K562 (cell line): Measurements from ENCODE around the gene HCST. TPM values are rescaled to one million over a fixed set of nuclear protein-coding genes. Genes with fewer than 3 reads are reported as not detected.

ENCODE experiments used
- ATAC-seq: fragments of 200-7000 bp; cut with Tn5 transposase; 3 replicates; pipeline ENCODE4 v1.9.1; 2020; ENCODE audit warnings: moderate library complexity
- BruUV-seq: library from RNA; stranded (reverse); fragments of 400-500 nt; replicated peaks from 2 replicates; lab custom pipeline; 2021; lab: Mats Ljungman, UMichigan
- CTCF ChIA-PET: fragments of 300-600 bp; formaldehyde crosslinking; extraction: SDS; loops from one replicate; lab custom pipeline; 2021; ENCODE audit warnings: low intra/inter-chr PET ratio; lab: Yijun Ruan, JAX
- POLR2A ChIA-PET: fragments of 300-600, 350-650 bp; sonication (Branson Sonifier 250); formaldehyde crosslinking; extraction: SDS; loops from one replicate; lab custom pipeline; 2021; ENCODE audit warnings: antibody characterized with exemption, inconsistent platforms; lab: Yijun Ruan, JAX
- DNase-seq, 4 experiments: peaks; one replicate each; pipeline versions ENCODE4 v3.0.0 to v3.0.0-alpha.2; 2011 to 2018; ENCODE audit warnings: low spot score in 3 of 4, mixed read lengths in 3 of 4; ENCODE audit errors: extremely low read depth in 1 of 4
- FAIRE-seq: peaks from 2 replicates; lab custom pipeline; 2011; peaks lifted over from hg19 to GRCh38; lab: Jason Lieb, UNC
- H2AFZ ChIP-seq: 2 replicates; pipeline ENCODE4 v1.6.0; 2011; ENCODE audit warnings: low read depth, low read length, control low read depth, inconsistent platforms
- H3K27ac ChIP-seq: fragments of 200-600 bp; 3 replicates; pipeline ENCODE4 v1.8.0; 2011; ENCODE audit warnings: low read depth, mild to moderate bottlenecking, control low read depth, inconsistent platforms, low read length, moderate library complexity, mixed read lengths; ENCODE audit errors: extremely low read depth
- H3K27me3 ChIP-seq, 2 experiments: fragments of 300-600 bp in 1 of 2; 2 replicates in 1 of 2; 3 replicates in 1 of 2; pipeline versions ENCODE4 v1.6.0 to v1.8.0; 2011; ENCODE audit warnings: inconsistent platforms in 2 of 2, low read length in 2 of 2, mild to moderate bottlenecking in 1 of 2, mixed read lengths in 1 of 2, moderate library complexity in 1 of 2; ENCODE audit not compliant: control insufficient read depth in 2 of 2, insufficient read depth in 2 of 2
- H3K36me3 ChIP-seq: fragments of 300-600 bp; 3 replicates; pipeline ENCODE4 v1.8.0; 2011; ENCODE audit warnings: mild to moderate bottlenecking, low read length, inconsistent platforms; ENCODE audit not compliant: control insufficient read depth, insufficient read depth
- H3K4me1 ChIP-seq, 2 experiments: fragments of 200-600 bp in 1 of 2; replicated peaks in 1 of 2; 2 replicates in 1 of 2; 3 replicates in 1 of 2; pipeline versions ENCODE4 v1.5.1 to v1.8.0; 2011; ENCODE audit warnings: inconsistent platforms in 2 of 2, low read length in 2 of 2, mild to moderate bottlenecking in 1 of 2, mixed read lengths in 1 of 2, moderate library complexity in 1 of 2; ENCODE audit not compliant: control insufficient read depth in 2 of 2, insufficient read depth in 2 of 2
- H3K4me2 ChIP-seq: 2 replicates; pipeline ENCODE4 v1.6.1; 2011; ENCODE audit warnings: low read length, control low read depth, inconsistent platforms, mixed read lengths; ENCODE audit not compliant: insufficient read depth
- H3K4me3 ChIP-seq: fragments of 200-600 bp; sonication (generic), shearing (Covaris generic); 2 replicates; pipeline ENCODE4 v1.5.1; 2016; ENCODE audit warnings: control low read depth, inconsistent platforms
- H3K79me2 ChIP-seq: fragments of 200-600 bp; 3 replicates; pipeline ENCODE4 v1.8.0; 2011; ENCODE audit warnings: low read length, inconsistent platforms; ENCODE audit not compliant: control insufficient read depth, insufficient read depth
- H3K9ac ChIP-seq, 2 experiments: 2 replicates each; pipeline versions ENCODE4 v1.6.0 to v1.6.1; 2011; ENCODE audit warnings: low read depth in 2 of 2, low read length in 2 of 2, control low read depth in 1 of 2, inconsistent platforms in 1 of 2, mild to moderate bottlenecking in 1 of 2, mixed read lengths in 1 of 2; ENCODE audit not compliant: insufficient read depth in 1 of 2
- H3K9me1 ChIP-seq: one replicate; pipeline ENCODE4 v1.6.0; 2011; ENCODE audit warnings: inconsistent platforms, mild to moderate bottlenecking, low read length, moderate library complexity; ENCODE audit not compliant: control insufficient read depth, insufficient read depth
- H3K9me3 ChIP-seq: replicated peaks from 2 replicates; pipeline ENCODE4 v1.5.1; 2011; ENCODE audit warnings: low read depth, low read length, inconsistent platforms; ENCODE audit not compliant: control insufficient read depth, insufficient read depth
- H4K20me1 ChIP-seq: replicated peaks from 2 replicates; pipeline ENCODE4 v1.6.1; 2011; ENCODE audit warnings: low read length, inconsistent platforms, mixed read lengths; ENCODE audit not compliant: control insufficient read depth, insufficient read depth
- CBFA2T2 ChIP-seq: fragments of 450-650 bp; conservative IDR thresholded peaks from 2 replicates; pipeline ENCODE4 v1.6.1; 2017; ENCODE audit warnings: mild to moderate bottlenecking
- FOXA1 ChIP-seq: fragments of 450-650 bp; IDR thresholded peaks from 2 replicates; pipeline ENCODE4 v1.6.1; 2016; ENCODE audit warnings: mild to moderate bottlenecking, borderline replicate concordance
- PHTF2 ChIP-seq: fragments of 250-450 bp; sonication (Bioruptor Pico); IDR thresholded peaks from 2 replicates; pipeline ENCODE4 v1.5.0; 2021; ENCODE audit warnings: mild to moderate bottlenecking
- TAF7 ChIP-seq: fragments of 450-650 bp; IDR thresholded peaks from 2 replicates; pipeline ENCODE4 v1.6.1; 2016; ENCODE audit warnings: missing genetic modification characterization, missing compliant biosample characterization
- ZBTB17 ChIP-seq: fragments of 450-650 bp; formaldehyde crosslinking; IDR thresholded peaks from 2 replicates; pipeline ENCODE4 v1.4.0; 2020; ENCODE audit warnings: mild to moderate bottlenecking
- ZC3H8 ChIP-seq: fragments of 450-650 bp; IDR thresholded peaks from 2 replicates; pipeline ENCODE4 v1.6.1; 2017
- ZNF512 ChIP-seq: IDR thresholded peaks from 2 replicates; pipeline ENCODE4 v1.6.1; 2016; ENCODE audit warnings: missing genetic modification characterization, missing compliant biosample characterization
- WGBS: fragments of 100-300 bp; shearing (Covaris generic); methylation state at CpG from one replicate; pipeline ENCODE4 v1.1.6; 2016; ENCODE audit warnings: low coverage, mixed read lengths; ENCODE audit not compliant: insufficient coverage; ENCODE audit errors: missing lambda C conversion rate; 5-methylcytosine and 5-hydroxymethylcytosine counted together
- in situ Hi-C: fragments of 300-500 bp; cut with MboI; formaldehyde crosslinking; loops from 4 replicates; pipeline ENCODE4 v1.15.0; 2018; ENCODE audit warnings: inconsistent platforms, mixed read lengths
- intact Hi-C: fragments of 100-400 bp; cut with micrococcal nuclease; formaldehyde crosslinking; loops from 2 replicates; pipeline ENCODE4 v1.14.2; 2022
- polyA plus RNA-seq, 8 experiments: library from polyadenylated mRNA; depleted of rRNA in 4 of 8; stranded (reverse) in 5 of 8; unstranded in 3 of 8; fragments of >200 nt; fragmentation: Nextera tagmentation in 2 of 8; fragmentation: Illumina TruSeq in 1 of 8; extraction: Ambion mirVana in 2 of 8; extraction: Trizol in 1 of 8; gene quantifications; 2 replicates each; pipeline versions ENCODE4 v1.2.1 to v1.2.3, GENCODE V29; 2011 to 2014; ENCODE audit warnings: inconsistent platforms in 1 of 8, missing spikeins in 1 of 8
- total RNA-seq, 7 experiments: library from RNA; depleted of rRNA in 6 of 7; stranded (reverse); fragments of >200 nt in 6 of 7; fragmentation: Illumina TruSeq in 2 of 7; extraction: Trizol in 2 of 7; gene quantifications; 2 replicates each; pipeline versions ENCODE4 v1.2.1 to v1.2.3, GENCODE V29; 2011 to 2021; ENCODE audit warnings: low replicate concordance in 1 of 7
- TF ChIP-seq, protein P1 (sequence below): fragments of 250-450 bp; sonication (Bioruptor Pico); IDR thresholded peaks from 2 replicates; pipeline ENCODE4 v1.5.1; 2021; ENCODE audit warnings: mild to moderate bottlenecking

HCST gene
- total and polyA plus RNA-seq, 9 of the 15 experiments (the other 6 are each of a cell fraction or from before 2014, with no cell fraction given) = 0.29 to 1.9 (median 0.95) TPM; not detected in 2

- BruUV-seq = no TSS peak
- Histone ChIP-seq H3K36me3 (peaks cover 32% of the 10 kb centered on the region; the same call in 2 of the 3 replicates), H3K4me2 (no peak overlapping the region), H4K20me1 (no peaks in the 10 kb centered on the region), H3K9ac (no peak overlapping the region), H3K4me1 (peaks cover 0 to 5% of the 10 kb centered on the region in 2 experiments; a peak in 1 of 5 replicates), H3K27me3 (no peaks in the 10 kb centered on the region), H3K27ac (no peak overlapping the region), H2AFZ (no peak overlapping the region), H3K9me1 (no peaks in the 10 kb centered on the region), H3K9me3 (no peaks in the 10 kb centered on the region), H3K79me2 (no peaks in the 10 kb centered on the region), H3K4me3 (no peak overlapping the region)
- POLR2A ChIA-PET = interaction anchor here (0.5 kb wide), 1 partner anchor 35 kb away, joined by 3 read pairs; no protein-coding TSS in a partner anchor
- CTCF ChIA-PET = no interaction called here
- ATAC-seq = no peak
- no peak for FAIRE-seq
- WGBS = 86% methylated on average over 9 of the region's 9 CpGs
- in situ Hi-C loops (loop anchor here (5.0 kb wide), 1 partner anchor 44 kb away; no protein-coding TSS in a partner anchor), intact Hi-C loops (no loop called here)
- no peak for DNase-seq
- TF ChIP-seq FOXA1 (no peak), ZNF512 (tag) (no peak), ZC3H8 (no peak), TAF7 (tag) (no peak), ZBTB17 (CRISPR knock-in tag) (no peak), PHTF2 (CRISPR knock-in tag) (no peak), CBFA2T2 (no peak)
- TF ChIP-seq, protein P1, sequence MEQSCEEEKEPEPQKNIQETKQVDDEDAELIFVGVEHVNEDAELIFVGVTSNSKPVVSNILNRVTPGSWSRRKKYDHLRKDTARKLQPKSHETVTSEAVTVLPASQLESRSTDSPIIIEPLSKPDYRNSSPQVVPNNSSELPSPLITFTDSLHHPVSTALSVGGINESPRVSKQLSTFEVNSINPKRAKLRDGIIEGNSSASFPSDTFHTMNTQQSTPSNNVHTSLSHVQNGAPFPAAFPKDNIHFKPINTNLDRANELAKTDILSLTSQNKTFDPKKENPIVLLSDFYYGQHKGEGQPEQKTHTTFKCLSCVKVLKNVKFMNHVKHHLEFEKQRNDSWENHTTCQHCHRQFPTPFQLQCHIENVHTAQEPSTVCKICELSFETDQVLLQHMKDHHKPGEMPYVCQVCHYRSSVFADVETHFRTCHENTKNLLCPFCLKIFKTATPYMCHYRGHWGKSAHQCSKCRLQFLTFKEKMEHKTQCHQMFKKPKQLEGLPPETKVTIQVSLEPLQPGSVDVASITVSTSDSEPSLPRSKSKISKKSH (CRISPR knock-in tag) = no peak
Observed at GRCh38 chr19:35888398-35888797, 13.9 kb upstream of the HCST start.
